ENCODE measurements around the gene TRMT11.

TRMT11 gene

GRCh38 chr6:125994670-125995488 is 8.5 kb downstream of the TRMT11 start:
- Histone ChIP-seq H3K79me2 (peaks cover 7% of the 10 kb centered on the region), H2AFZ (no peak overlapping the region), H3K27ac (no peak overlapping the region), H3K4me1 (no peaks in the 10 kb centered on the region), H3K4me3 (ENCODE audit: low read depth, low read length) (no peak overlapping the region), H3K9me3 (ENCODE audit: control insufficient read depth, low read length) (no peaks in the 10 kb centered on the region), H3K4me2 (ENCODE audit: low read length) (no peak overlapping the region), H3K27me3 (ENCODE audit: control insufficient read depth, insufficient read depth, low read length) (no peaks in the 10 kb centered on the region), H3K36me3 (ENCODE audit: control insufficient read depth, insufficient read depth, low read length) (no peaks in the 10 kb centered on the region), H3K9ac (no peak overlapping the region)
- no peak for TF ChIP-seq CTCF (IDR thresholded peaks at IDR 0.05)

- Histone ChIP-seq H3K4me1 (no peaks in the 10 kb centered on the region), H3K36me3 (ENCODE audit: control insufficient read depth, insufficient read depth, low read length) (no peaks in the 10 kb centered on the region), H3K9me3 (ENCODE audit: control insufficient read depth, low read length) (no peaks in the 10 kb centered on the region), H3K4me2 (ENCODE audit: low read length) (no peak overlapping the region), H3K27me3 (ENCODE audit: control insufficient read depth, insufficient read depth, low read length) (no peaks in the 10 kb centered on the region), H3K9ac (no peak overlapping the region), H3K79me2 (peaks cover 7% of the 10 kb centered on the region), H3K27ac (no peak overlapping the region), H2AFZ (no peak overlapping the region), H3K4me3 (ENCODE audit: low read depth, low read length) (no peak overlapping the region)
- TF ChIP-seq CTCF (IDR thresholded peaks at IDR 0.05) = peak; percentile 98
Observed at GRCh38 chr6:125995972-125996580, 9.7 kb downstream of the TRMT11 start.

GRCh38 chr6:126002755-126003679 is 16.7 kb downstream of the TRMT11 start:
- Histone ChIP-seq H3K27me3 (ENCODE audit: control insufficient read depth, insufficient read depth, low read length) (no peaks in the 10 kb centered on the region), H3K36me3 (ENCODE audit: control insufficient read depth, insufficient read depth, low read length) (no peaks in the 10 kb centered on the region), H3K4me3 (ENCODE audit: low read depth, low read length) (no peak overlapping the region), H3K27ac (no peak overlapping the region), H3K4me1 (no peaks in the 10 kb centered on the region), H3K4me2 (ENCODE audit: low read length) (no peak overlapping the region), H3K79me2 (no peaks in the 10 kb centered on the region), H3K9me3 (ENCODE audit: control insufficient read depth, low read length) (no peaks in the 10 kb centered on the region), H3K9ac (no peak overlapping the region), H2AFZ (no peak overlapping the region)
- TF ChIP-seq CTCF (IDR thresholded peaks at IDR 0.05) = no peak

GRCh38 chr6:126007800-126008199 is 21.5 kb downstream of the TRMT11 start:
- Histone ChIP-seq H3K27ac (no peak overlapping the region), H3K79me2 (no peaks in the 10 kb centered on the region), H3K27me3 (ENCODE audit: control insufficient read depth, insufficient read depth, low read length) (no peaks in the 10 kb centered on the region), H3K4me3 (ENCODE audit: low read depth, low read length) (no peak overlapping the region), H2AFZ (no peak overlapping the region), H3K9me3 (ENCODE audit: control insufficient read depth, low read length) (no peaks in the 10 kb centered on the region), H3K4me1 (no peaks in the 10 kb centered on the region), H3K9ac (no peak overlapping the region), H3K36me3 (ENCODE audit: control insufficient read depth, insufficient read depth, low read length) (no peaks in the 10 kb centered on the region), H3K4me2 (ENCODE audit: low read length) (no peak overlapping the region)
- TF ChIP-seq CTCF (IDR thresholded peaks at IDR 0.05) = no peak

Data from parathyroid adenoma (tissue), 2 donors.